CD14-positive monocyte (primary cell): ENCODE data around the gene CD200. TPM values are rescaled to one million over a fixed set of nuclear protein-coding genes. Genes with fewer than 3 reads are reported as not detected.
A peak's percentile ranks its signal among the peaks of the same experiment; 100 is the strongest.

Experiments used
- DNase-seq, 3 donors: peaks; one replicate each; pipeline ENCODE4 v3.0.0-alpha.2; 2011 to 2022
- H2AFZ ChIP-seq: 2 replicates; pipeline ENCODE4 v1.6.0; 2012; ENCODE audit warnings: mild to moderate bottlenecking, low read depth, low read length, inconsistent platforms; ENCODE audit not compliant: insufficient read depth, poor library complexity, severe bottlenecking
- H3K27ac ChIP-seq, 2 donors: 1 replicate in 1 of 2; 2 replicates in 1 of 2; pipeline ENCODE4 v1.5.1; 2012 to 2013; ENCODE audit warnings: low read length in 2 of 2, control low read depth in 1 of 2, inconsistent platforms in 1 of 2, low read depth in 1 of 2, mild to moderate bottlenecking in 1 of 2
- H3K27me3 ChIP-seq, 2 donors: one replicate each; pipeline versions ENCODE4 v1.6.0 to v1.6.1; 2011 to 2013; ENCODE audit warnings: low read length in 2 of 2; ENCODE audit not compliant: control insufficient read depth in 2 of 2, insufficient read depth in 2 of 2
- H3K36me3 ChIP-seq, 2 donors: replicated peaks in 1 of 2; 1 replicate in 1 of 2; 2 replicates in 1 of 2; pipeline versions ENCODE4 v1.5.1 to v1.6.1; 2012 to 2013; ENCODE audit warnings: low read length in 2 of 2, control low read depth in 1 of 2, inconsistent platforms in 1 of 2, mild to moderate bottlenecking in 1 of 2; ENCODE audit not compliant: insufficient read depth in 2 of 2, control insufficient read depth in 1 of 2
- H3K4me1 ChIP-seq, 2 donors: 1 replicate in 1 of 2; 2 replicates in 1 of 2; pipeline versions ENCODE4 v1.5.1 to v1.6.1; 2012 to 2013; ENCODE audit warnings: low read length in 2 of 2, control low read depth in 1 of 2, inconsistent platforms in 1 of 2, mild to moderate bottlenecking in 1 of 2, moderate library complexity in 1 of 2; ENCODE audit not compliant: insufficient read depth in 2 of 2, control insufficient read depth in 1 of 2
- H3K4me2 ChIP-seq: replicated peaks from 2 replicates; pipeline ENCODE3; 2012; ENCODE audit warnings: low read length, moderate library complexity, mild to moderate bottlenecking; ENCODE audit not compliant: poor library complexity, severe bottlenecking; ENCODE audit errors: extremely low read depth
- H3K4me3 ChIP-seq, 3 experiments: fragments of 200-600 bp in 1 of 3; sonication (generic) in 1 of 3; replicated peaks in 1 of 3; 1 replicate in 2 of 3; 2 replicates in 1 of 3; pipeline ENCODE4 v1.5.1; 2011 to 2013; ENCODE audit warnings: low read length in 3 of 3, mild to moderate bottlenecking in 3 of 3, control low read depth in 2 of 3, low read depth in 2 of 3, inconsistent platforms in 1 of 3, moderate library complexity in 1 of 3
- H3K79me2 ChIP-seq: 2 replicates; pipeline ENCODE4 v1.6.0; 2012; ENCODE audit warnings: mild to moderate bottlenecking, control low read depth, inconsistent platforms, low read length, moderate library complexity; ENCODE audit not compliant: insufficient read depth
- H3K9ac ChIP-seq: 2 replicates; pipeline ENCODE4 v1.6.0; 2017; ENCODE audit warnings: low read length, mild to moderate bottlenecking; ENCODE audit not compliant: insufficient read depth, poor library complexity, severe bottlenecking
- H3K9me3 ChIP-seq, 2 donors: replicated peaks in 1 of 2; 1 replicate in 1 of 2; 2 replicates in 1 of 2; pipeline versions ENCODE4 v1.5.1 to v1.6.1; 2012 to 2013; ENCODE audit warnings: low read length in 2 of 2, control low read depth in 1 of 2; ENCODE audit not compliant: control insufficient read depth in 1 of 2, insufficient read depth in 1 of 2
- H4K20me1 ChIP-seq: 2 replicates; pipeline ENCODE4 v1.6.0; 2012; ENCODE audit warnings: mild to moderate bottlenecking, low read length, control low read depth, moderate library complexity; ENCODE audit not compliant: insufficient read depth
- H3K27ac Mint-ChIP-seq, 7 donors: one replicate each; pipeline ENCODE4 v1.8.0; 2020; ENCODE audit warnings: mild to moderate bottlenecking in 7 of 7, mixed read lengths in 7 of 7, moderate library complexity in 6 of 7, inconsistent platforms in 2 of 7
- H3K27me3 Mint-ChIP-seq, 3 donors: one replicate each; pipeline ENCODE4 v1.8.0; 2021 to 2022; ENCODE audit warnings: low read depth in 3 of 3, mild to moderate bottlenecking in 3 of 3, mixed read lengths in 3 of 3, moderate library complexity in 3 of 3, inconsistent platforms in 1 of 3
- H3K36me3 Mint-ChIP-seq, 2 donors: one replicate each; pipeline ENCODE4 v1.8.0; 2020; ENCODE audit warnings: mixed read lengths in 2 of 2, inconsistent platforms in 1 of 2, mild to moderate bottlenecking in 1 of 2
- H3K4me1 Mint-ChIP-seq: one replicate; pipeline ENCODE4 v1.8.0; 2020; ENCODE audit warnings: mild to moderate bottlenecking, mixed read lengths
- H3K4me3 Mint-ChIP-seq, 2 donors: one replicate each; pipeline ENCODE4 v1.8.0; 2020; ENCODE audit warnings: mild to moderate bottlenecking in 2 of 2, mixed read lengths in 2 of 2, moderate library complexity in 1 of 2
- H3K9me3 Mint-ChIP-seq, 7 donors: one replicate each; pipeline ENCODE4 v1.8.0; 2020 to 2022; ENCODE audit warnings: mixed read lengths in 7 of 7, mild to moderate bottlenecking in 6 of 7, moderate library complexity in 6 of 7, inconsistent platforms in 2 of 7
- WGBS: methylation state at CpG from one replicate; pipeline ENCODE4 v1.1.5; 2013; ENCODE audit warnings: missing lambda C conversion rate; ENCODE audit not compliant: insufficient coverage; 5-methylcytosine and 5-hydroxymethylcytosine counted together
- intact Hi-C, 2 donors: fragments of 100-400 bp; cut with micrococcal nuclease; formaldehyde crosslinking; loops; one replicate each; pipeline versions ENCODE4 v1.15.0 to v1.15.1; 2023
- polyA plus RNA-seq, 3 donors: library from polyadenylated mRNA; depleted of rRNA in 1 of 3; unstranded in 2 of 3; stranded (reverse) in 1 of 3; fragments of 300-500 nt in 2 of 3; fragments of >200 nt in 1 of 3; fragmentation: Illumina TruSeq in 2 of 3; gene quantifications; 1 replicate in 2 of 3; 2 replicates in 1 of 3; pipeline ENCODE4 v1.2.3, GENCODE V29; 2012 to 2021
- TF ChIP-seq, protein P1 (sequence below): fragments of 200-600 bp; IDR thresholded peaks from one replicate; pipeline ENCODE4 v1.8.0; 2022; ENCODE audit warnings: antibody characterized with exemption, mild to moderate bottlenecking

CD200 gene
- polyA plus RNA-seq, 3 donors = 0.12 to 0.13 TPM; not detected in 1

DNA sequence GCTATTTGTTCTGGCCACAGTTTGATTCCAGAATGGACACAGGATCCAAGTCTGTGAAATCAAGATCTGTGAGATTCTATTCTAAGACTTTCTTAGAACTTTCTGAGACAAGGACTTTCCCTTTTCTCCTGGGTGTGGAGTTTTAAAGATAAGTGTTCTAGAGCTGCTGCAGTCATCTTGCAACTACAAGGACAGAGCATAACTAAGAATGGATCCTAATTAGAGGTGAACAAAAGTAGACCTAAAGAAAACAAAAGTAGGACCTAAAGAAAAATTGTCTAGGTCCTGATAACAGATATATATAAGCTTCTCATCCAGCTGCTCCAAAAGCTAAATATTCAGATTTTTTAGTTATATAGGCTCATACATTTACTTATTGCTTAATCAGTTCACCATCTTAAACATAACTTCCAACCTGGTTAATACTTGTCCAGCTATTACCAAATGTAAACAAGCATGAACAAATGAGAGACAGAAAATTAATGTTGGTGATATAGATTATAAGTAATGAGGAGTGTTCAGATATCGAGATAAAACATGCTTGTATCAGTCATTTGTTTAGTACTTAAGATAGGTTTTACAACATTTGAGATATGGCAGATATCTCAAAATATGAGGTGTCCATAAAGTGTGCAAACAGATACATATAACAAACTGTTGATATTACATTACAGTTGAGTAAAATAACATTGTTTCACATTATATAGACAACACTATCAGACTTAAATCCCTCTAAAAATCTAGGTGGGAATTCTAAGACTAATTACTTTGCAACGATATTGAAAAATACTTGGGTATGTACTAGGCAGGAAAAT is 75.1 kb downstream of the CD200 start:
- no peaks in the 10 kb centered on the region for H4K20me1 ChIP-seq
- Mint-ChIP-seq H3K9me3 (peaks cover 0 to 3% (median 0%) of the 10 kb centered on the region in 7 donors), H3K36me3 (no peaks in the 10 kb centered on the region), H3K27ac (no peak overlapping the region), H3K4me1 (peaks cover 14% of the 10 kb centered on the region), H3K4me3 (no peak overlapping the region), H3K27me3 (no peaks in the 10 kb centered on the region)
- no peaks in the 10 kb centered on the region for H3K36me3 ChIP-seq
- peaks cover under 1 to 1% of the 10 kb centered on the region in 2 donors for H3K4me1 ChIP-seq
- intact Hi-C loops = no loop called here
- H3K27me3 ChIP-seq = no peaks in the 10 kb centered on the region
- H3K27ac ChIP-seq = no peak overlapping the region
- no peak overlapping the region for H3K4me2 ChIP-seq
- H3K4me3 ChIP-seq = no peak overlapping the region
- H3K9me3 ChIP-seq = no peaks in the 10 kb centered on the region
- no CpG with 5 or more reads among the region's 2 CpGs for WGBS
- no peak overlapping the region for H3K9ac ChIP-seq
- no peaks in the 10 kb centered on the region for H3K79me2 ChIP-seq
- no peak for DNase-seq
- no peak overlapping the region for H2AFZ ChIP-seq
- TF ChIP-seq, protein P1, sequence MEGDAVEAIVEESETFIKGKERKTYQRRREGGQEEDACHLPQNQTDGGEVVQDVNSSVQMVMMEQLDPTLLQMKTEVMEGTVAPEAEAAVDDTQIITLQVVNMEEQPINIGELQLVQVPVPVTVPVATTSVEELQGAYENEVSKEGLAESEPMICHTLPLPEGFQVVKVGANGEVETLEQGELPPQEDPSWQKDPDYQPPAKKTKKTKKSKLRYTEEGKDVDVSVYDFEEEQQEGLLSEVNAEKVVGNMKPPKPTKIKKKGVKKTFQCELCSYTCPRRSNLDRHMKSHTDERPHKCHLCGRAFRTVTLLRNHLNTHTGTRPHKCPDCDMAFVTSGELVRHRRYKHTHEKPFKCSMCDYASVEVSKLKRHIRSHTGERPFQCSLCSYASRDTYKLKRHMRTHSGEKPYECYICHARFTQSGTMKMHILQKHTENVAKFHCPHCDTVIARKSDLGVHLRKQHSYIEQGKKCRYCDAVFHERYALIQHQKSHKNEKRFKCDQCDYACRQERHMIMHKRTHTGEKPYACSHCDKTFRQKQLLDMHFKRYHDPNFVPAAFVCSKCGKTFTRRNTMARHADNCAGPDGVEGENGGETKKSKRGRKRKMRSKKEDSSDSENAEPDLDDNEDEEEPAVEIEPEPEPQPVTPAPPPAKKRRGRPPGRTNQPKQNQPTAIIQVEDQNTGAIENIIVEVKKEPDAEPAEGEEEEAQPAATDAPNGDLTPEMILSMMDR = no peak

DNA sequence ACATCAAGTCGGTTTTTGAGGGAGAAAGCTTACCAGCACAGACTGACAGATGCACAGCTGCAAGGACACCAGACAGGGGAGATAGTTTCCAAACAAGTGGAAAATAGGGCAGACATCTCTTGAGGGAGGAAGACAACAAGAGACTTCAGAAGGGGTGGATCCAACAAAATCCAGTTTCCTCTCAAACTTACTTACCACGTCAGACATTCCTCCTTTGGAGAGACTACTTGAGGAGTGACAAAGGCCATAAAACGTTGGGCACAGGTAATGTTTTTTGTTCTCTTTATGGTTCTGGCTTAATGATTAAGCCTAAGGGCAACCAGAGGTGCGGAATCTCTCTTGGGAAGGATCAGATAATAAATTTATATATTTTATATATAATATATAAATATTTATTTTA is 76.1 kb downstream of the CD200 start:
- Histone ChIP-seq H3K27ac (no peak overlapping the region), H4K20me1 (no peaks in the 10 kb centered on the region), H3K9ac (no peak overlapping the region), H2AFZ (no peak overlapping the region), H3K27me3 (no peaks in the 10 kb centered on the region), H3K4me1 (peaks cover 5 to 6% of the 10 kb centered on the region in 2 donors), H3K79me2 (no peaks in the 10 kb centered on the region), H3K4me2 (no peak overlapping the region), H3K36me3 (no peaks in the 10 kb centered on the region), H3K4me3 (no peak overlapping the region), H3K9me3 (no peaks in the 10 kb centered on the region)
- TF ChIP-seq, protein P1 = no peak
- DNase-seq = no peak
- no peaks in the 10 kb centered on the region for H3K36me3 Mint-ChIP-seq
- peak overlapping the region in 1 of 7 donors; percentile 64 for H3K27ac Mint-ChIP-seq
- H3K4me3 Mint-ChIP-seq = no peak overlapping the region
- peaks cover 23% of the 10 kb centered on the region for H3K4me1 Mint-ChIP-seq
- H3K9me3 Mint-ChIP-seq = peaks cover 0 to 3% (median 0%) of the 10 kb centered on the region in 7 donors
- WGBS = 88% methylated on average over 1 of the region's 4 CpGs
- H3K27me3 Mint-ChIP-seq = no peaks in the 10 kb centered on the region
- intact Hi-C loops = no loop called here
